C4-2B (cell line): Measurements from ENCODE around the gene ZNF627.

Experiments used
- ZFX ChIP-seq: fragments of 450-650 bp; IDR thresholded peaks from 2 replicates; pipeline ENCODE4 v1.6.1; 2017
- TF ChIP-seq, protein P1 (sequence below): fragments of 450-650 bp; conservative IDR thresholded peaks from 2 replicates; pipeline ENCODE4 v1.5.1; 2017; ENCODE audit warnings: mild to moderate bottlenecking

DNA sequence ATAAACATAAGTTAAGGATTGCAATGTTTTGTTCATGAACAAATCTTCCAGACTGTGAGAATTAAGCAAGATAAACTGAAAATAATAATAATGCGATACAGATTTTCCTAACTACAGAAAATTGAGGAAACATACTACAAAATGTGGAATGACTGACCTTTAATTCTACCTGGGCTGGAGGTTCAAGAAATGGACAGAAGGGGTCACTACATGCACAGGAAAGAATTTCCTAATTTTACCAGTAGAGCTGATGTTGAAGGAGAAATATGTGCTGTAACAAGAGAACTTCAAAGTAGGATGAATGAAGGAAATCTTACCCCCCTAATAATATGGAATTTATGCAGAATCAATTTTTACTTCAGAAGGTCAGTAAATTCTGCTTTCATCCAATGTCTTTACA is 62.3 kb downstream of the ZNF627 start:
- TF ChIP-seq, protein P1, sequence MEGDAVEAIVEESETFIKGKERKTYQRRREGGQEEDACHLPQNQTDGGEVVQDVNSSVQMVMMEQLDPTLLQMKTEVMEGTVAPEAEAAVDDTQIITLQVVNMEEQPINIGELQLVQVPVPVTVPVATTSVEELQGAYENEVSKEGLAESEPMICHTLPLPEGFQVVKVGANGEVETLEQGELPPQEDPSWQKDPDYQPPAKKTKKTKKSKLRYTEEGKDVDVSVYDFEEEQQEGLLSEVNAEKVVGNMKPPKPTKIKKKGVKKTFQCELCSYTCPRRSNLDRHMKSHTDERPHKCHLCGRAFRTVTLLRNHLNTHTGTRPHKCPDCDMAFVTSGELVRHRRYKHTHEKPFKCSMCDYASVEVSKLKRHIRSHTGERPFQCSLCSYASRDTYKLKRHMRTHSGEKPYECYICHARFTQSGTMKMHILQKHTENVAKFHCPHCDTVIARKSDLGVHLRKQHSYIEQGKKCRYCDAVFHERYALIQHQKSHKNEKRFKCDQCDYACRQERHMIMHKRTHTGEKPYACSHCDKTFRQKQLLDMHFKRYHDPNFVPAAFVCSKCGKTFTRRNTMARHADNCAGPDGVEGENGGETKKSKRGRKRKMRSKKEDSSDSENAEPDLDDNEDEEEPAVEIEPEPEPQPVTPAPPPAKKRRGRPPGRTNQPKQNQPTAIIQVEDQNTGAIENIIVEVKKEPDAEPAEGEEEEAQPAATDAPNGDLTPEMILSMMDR: peak; percentile 42; the same call in 1 of the 2 replicates
- TF ChIP-seq ZFX: no peak
